C4-2B (cell line): ENCODE data around the gene OSBPL2.

ENCODE experiments used
- ZFX ChIP-seq: fragments of 450-650 bp; IDR thresholded peaks from 2 replicates; pipeline ENCODE4 v1.6.1; 2017
- TF ChIP-seq, protein P1 (sequence below): fragments of 450-650 bp; conservative IDR thresholded peaks from 2 replicates; pipeline ENCODE4 v1.5.1; 2017; ENCODE audit warnings: mild to moderate bottlenecking

DNA sequence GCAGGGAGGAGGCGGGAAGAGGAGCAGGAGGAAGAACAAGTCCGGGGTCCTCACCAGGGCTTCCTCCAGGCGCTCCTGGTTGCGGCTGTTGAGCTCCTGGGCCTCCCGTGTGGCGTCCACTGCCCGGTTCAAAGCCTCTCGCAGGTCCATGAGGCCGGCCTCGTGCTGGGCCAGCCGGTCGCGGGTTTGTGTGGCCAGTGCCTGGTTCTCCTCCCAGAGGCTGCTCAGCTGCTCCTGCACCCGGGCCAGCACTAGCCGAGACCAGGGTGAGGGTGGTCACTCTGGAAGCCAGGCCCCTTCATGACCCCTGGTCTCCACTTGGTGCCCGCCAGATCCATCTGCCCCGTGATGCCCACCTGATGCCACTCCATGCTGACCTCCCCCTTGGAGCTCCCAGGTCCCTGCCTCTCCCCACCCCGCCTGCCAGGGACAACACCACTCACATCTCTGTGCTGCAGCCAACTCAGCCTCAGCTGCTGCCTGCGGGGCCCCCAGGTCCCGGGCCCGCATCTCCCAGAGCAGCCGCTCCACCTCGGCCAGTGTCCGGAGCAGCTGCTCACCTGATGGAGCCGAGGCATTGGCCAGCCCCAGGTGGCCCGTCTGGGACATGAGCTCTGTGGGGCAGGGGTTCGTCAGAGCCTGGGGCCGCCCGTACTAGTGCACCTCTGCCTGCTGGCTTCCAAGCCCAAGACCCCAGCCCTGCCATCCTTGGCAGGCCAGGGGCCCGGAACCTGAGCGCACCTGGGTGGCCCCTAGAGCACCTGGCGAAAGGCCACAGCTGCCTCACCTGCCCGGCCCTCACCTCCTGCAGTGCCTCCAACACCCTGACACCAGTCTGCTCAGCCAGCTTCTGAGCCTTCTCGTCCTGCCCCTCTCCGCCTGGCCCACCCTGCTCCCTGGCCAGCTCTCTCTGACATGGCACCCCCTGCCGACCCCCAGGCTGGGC, 80.4 kb downstream of the OSBPL2 start:
- TF ChIP-seq, protein P1, sequence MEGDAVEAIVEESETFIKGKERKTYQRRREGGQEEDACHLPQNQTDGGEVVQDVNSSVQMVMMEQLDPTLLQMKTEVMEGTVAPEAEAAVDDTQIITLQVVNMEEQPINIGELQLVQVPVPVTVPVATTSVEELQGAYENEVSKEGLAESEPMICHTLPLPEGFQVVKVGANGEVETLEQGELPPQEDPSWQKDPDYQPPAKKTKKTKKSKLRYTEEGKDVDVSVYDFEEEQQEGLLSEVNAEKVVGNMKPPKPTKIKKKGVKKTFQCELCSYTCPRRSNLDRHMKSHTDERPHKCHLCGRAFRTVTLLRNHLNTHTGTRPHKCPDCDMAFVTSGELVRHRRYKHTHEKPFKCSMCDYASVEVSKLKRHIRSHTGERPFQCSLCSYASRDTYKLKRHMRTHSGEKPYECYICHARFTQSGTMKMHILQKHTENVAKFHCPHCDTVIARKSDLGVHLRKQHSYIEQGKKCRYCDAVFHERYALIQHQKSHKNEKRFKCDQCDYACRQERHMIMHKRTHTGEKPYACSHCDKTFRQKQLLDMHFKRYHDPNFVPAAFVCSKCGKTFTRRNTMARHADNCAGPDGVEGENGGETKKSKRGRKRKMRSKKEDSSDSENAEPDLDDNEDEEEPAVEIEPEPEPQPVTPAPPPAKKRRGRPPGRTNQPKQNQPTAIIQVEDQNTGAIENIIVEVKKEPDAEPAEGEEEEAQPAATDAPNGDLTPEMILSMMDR, result no peak
- no peak for TF ChIP-seq ZFX
